HG03097 (cell line): Measurements from ENCODE around the gene CFAP300.

Experiments used
- ATAC-seq: cut with Tn5 transposase; IDR thresholded peaks from one replicate; pipeline ENCODE4 v1.9.1; 2021; ENCODE audit not compliant: unreplicated experiment, low FRiP score

The CFAP300 gene

GRCh38 chr11:102071497-102072472 lies 24.5 kb downstream of the CFAP300 start:
- no peak for ATAC-seq

DNA sequence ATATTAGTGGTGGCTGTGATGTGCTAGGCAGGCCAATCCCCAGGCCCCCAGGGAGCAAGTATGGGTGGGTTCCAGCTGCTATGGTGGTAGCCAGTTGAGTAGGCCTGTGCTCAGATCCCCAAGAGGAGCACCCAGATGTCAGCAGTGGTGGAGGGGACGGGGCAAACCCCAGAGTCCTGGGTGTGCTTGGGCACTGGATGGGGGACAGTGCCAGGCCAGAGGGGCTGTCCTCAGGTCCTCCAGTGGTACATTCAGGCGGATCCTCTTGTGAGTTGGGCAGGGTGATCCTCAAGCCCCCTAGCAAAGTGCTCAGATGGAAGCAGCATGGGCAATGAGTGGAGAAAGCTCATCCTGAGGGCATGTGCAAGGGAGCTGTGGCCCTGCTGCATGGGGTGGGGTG lies 26.0 kb downstream of the CFAP300 start:
- ATAC-seq: no peak

DNA sequence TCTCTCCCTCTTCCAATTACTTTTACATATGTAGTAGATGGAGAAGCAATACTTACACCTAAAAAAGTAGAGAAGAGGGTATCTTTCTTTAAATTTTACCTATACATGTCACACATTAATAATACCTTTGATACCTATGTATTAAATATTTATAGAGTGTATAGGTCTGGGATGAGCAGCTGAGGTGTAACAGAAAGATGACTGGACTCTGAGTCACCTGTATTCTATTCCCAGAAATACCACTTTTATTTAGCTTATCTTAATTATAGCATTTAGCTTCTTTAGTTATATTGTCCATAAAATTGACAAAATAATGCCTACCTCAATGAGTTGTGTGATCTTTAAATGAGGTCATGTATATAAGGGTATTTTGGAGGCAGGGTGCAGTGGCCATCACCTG lies 32.4 kb downstream of the CFAP300 start:
- no peak for ATAC-seq

GRCh38 chr11:102081313-102081712 lies 34.1 kb downstream of the CFAP300 start:
- no peak for ATAC-seq

GRCh38 chr11:102085864-102086551 lies 38.8 kb downstream of the CFAP300 start:
- no peak for ATAC-seq

DNA sequence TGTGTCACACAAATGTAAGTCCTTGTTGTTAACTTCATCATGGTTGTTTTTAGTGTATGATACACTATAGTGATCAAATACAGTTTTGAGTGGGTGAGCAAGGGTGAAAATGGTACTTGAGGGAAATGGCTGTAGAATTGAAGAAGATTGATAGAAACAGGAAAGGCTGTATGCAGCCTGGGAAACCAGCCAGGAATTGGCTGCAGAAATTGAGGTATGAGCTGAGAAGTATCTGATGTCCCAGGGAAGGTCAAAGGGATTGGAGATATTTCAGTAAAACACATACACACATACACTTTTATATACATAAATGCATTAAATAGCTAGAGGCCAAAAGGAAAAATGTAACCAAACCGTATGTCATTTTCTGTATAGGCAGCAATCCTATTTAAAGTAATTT lies 49.9 kb downstream of the CFAP300 start:
- no peak for ATAC-seq

GRCh38 chr11:102099755-102100154 lies 52.5 kb downstream of the CFAP300 start:
- no peak for ATAC-seq

GRCh38 chr11:102108734-102109440 lies 61.6 kb downstream of the CFAP300 start:
- no peak for ATAC-seq

GRCh38 chr11:102109896-102110760 lies 62.9 kb downstream of the CFAP300 start, which contains the start of gene YAP1:
YAP1 (plus strand) TSS chr11:102110447; CDS start chr11:102110849, 402 bp downstream.
- ATAC-seq: peak; percentile 89

- no peak for ATAC-seq
Measured at GRCh38 chr11:102110761-102111010, 63.4 kb downstream of the CFAP300 start.

GRCh38 chr11:102111011-102111786 lies 64.0 kb downstream of the CFAP300 start:
- no peak for ATAC-seq

DNA sequence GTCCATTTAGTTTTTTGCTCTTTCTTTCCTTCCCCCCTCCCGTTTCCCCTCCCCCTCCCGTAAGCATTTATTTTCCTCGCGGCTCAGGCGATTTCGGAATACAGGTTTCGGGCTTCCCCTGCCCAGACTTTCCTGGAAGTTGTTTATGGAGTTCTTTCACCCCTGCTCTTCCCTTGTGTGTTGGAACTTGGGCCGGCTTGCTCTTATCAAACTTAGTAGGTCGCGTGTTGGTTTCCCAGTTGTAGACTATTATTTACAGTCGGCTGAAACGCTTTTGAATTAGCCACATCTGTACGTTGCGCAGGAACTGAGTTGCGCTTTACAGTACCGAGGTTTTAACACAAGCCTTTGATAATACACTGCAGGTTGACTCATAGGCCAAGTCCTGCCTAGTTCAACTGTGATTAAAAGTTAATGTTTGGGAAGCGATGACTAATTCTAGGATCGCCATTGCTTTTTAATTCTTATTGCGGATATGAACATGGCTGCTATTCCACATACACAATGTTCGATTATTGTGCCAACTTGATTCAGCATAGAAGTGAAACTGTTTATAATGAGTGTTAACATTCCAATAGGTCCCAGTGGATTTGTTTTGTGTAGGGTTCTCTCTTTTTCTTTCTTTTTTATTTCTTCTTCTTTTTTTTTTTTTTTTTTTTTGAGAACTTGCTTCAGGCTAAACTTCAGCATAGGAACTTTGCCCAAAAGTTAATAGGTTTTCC lies 64.7 kb downstream of the CFAP300 start:
- no peak for ATAC-seq

DNA sequence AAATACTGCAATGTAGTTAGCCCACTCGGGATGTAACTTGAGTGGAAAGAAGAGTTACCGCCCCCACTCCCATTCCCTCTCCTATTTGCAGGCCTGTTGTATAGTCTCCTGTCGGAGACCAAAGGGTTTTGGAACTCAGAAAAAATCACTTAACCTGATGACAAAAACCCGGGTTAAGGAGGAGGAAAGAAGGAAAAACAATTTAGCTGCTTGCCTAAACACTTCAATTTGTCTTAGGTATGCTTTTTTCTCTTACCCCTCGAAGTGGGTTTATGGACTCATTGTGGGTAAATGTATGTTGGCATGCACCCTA lies 65.2 kb downstream of the CFAP300 start:
- no peak for ATAC-seq

DNA sequence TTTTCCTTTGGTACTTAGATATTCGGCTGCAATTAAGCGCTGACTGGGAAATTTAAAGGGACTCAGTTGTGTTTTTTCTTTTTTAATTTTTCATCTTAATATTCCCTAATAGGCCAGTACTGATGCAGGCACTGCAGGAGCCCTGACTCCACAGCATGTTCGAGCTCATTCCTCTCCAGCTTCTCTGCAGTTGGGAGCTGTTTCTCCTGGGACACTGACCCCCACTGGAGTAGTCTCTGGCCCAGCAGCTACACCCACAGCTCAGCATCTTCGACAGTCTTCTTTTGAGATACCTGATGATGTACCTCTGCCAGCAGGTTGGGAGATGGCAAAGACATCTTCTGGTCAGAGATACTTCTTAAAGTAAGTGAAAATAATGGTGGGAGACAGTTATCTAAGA lies 66.8 kb downstream of the CFAP300 start:
- ATAC-seq: no peak

GRCh38 chr11:102115557-102115956 lies 68.3 kb downstream of the CFAP300 start:
- ATAC-seq: no peak

GRCh38 chr11:102116453-102117205 lies 69.4 kb downstream of the CFAP300 start:
- no peak for ATAC-seq

DNA sequence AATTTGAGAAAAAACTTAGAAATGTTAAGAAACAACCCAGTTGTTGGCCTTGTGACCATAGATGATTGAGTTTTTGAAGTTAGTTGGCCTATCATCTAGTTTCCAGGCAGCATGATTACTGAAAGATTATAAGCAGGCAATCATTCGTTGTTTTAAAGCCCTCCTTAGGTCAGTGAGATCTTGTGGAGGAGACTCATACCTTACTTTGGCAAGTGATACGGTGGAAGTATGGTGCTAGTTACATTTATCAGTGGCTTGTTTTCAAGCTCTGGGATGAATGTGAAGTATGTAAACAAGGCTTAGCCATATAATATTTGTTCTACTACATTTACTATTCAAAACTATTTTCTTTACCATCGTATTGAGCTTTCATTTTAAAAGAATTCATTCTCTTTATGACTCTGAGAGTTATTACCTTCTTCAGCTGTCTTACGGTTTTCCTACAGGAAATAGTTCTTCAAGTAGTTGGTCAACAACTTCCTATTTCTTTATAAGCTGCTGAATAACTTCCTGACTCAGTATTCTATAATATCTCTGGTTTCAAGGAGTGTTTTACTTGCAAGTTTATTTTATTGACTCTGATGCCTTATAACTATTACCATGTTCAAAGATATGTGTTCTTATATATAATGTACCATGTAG lies 70.4 kb downstream of the CFAP300 start:
- ATAC-seq: no peak

DNA sequence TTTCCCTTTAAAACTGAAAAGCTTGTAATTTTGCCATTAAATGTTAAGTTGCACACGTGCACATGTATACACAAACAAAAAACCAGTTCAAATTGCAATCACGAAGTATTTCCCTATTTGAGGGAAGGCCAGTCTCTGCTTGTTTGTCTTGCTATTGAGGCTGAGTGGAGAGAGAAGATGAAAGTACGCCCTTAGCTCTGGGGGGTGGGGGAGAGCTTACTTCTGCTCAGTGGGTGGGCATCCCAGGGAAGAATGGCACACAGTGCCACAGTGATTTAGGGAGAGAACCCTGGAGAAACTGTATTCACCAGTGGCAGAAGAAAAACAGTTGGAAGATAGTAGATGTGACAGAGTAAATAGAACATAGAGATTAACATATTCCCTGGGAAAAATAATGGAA lies 71.7 kb downstream of the CFAP300 start:
- ATAC-seq: no peak
